ENCODE measurements around the gene TIE1. TPM values are rescaled to one million over a fixed set of nuclear protein-coding genes. Genes with fewer than 3 reads are reported as not detected.

Gene TIE1
- total and polyA plus RNA-seq, 2 of the 13 experiments (the other 11 are each of a cell fraction or from before 2014, with no cell fraction given) = 0.58 to 0.84 TPM

DNA sequence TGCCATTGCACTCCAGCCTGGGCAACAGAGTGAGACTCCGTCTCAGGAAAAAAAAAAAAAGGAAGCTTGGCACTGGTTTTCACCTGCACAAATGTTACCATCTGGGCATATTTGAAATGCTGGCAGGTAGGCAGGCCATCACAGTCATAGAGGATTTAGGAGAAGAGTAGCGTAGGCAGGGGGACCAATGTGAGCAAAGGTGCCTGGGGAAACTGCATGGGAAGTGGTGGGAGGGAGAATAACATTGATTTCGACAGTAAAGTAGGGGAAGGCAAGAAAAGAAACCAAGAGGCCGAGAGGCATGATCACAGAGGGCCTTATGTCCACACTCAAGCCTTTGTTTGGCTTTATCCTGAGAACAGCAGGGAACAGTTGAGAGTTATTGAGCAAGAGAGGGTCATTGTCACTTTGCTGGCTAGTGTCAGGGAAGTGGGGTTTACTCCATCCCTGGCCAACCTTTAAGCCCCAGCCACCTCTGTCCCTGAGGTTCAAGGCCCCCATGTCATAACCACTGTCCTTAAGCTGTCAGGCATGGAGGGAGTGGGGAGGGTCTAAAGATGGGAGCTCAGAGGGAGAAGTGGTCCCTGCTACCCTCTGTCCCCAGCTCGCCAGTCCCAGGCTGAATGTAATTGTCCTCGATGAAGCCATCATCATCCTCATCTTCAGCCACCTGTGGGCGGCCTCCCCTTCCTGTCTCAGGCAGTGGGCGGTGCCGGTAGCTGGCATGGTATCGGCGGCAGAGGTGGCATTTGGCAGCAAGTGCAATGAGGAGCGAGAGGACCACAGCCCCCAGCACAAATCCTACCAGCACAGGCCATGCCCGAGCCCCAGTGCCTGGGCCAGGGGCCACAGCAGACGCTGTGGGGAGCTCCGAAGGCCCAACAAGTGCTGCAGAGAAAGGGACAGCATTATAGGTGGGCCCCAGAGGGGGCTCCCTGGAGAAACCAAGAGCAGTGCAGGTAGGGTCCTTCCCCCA, 18.3 kb upstream of the TIE1 start (continued):
- TF ChIP-seq, protein P1, sequence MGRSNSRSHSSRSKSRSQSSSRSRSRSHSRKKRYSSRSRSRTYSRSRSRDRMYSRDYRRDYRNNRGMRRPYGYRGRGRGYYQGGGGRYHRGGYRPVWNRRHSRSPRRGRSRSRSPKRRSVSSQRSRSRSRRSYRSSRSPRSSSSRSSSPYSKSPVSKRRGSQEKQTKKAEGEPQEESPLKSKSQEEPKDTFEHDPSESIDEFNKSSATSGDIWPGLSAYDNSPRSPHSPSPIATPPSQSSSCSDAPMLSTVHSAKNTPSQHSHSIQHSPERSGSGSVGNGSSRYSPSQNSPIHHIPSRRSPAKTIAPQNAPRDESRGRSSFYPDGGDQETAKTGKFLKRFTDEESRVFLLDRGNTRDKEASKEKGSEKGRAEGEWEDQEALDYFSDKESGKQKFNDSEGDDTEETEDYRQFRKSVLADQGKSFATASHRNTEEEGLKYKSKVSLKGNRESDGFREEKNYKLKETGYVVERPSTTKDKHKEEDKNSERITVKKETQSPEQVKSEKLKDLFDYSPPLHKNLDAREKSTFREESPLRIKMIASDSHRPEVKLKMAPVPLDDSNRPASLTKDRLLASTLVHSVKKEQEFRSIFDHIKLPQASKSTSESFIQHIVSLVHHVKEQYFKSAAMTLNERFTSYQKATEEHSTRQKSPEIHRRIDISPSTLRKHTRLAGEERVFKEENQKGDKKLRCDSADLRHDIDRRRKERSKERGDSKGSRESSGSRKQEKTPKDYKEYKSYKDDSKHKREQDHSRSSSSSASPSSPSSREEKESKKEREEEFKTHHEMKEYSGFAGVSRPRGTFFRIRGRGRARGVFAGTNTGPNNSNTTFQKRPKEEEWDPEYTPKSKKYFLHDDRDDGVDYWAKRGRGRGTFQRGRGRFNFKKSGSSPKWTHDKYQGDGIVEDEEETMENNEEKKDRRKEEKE (IDR thresholded peaks at IDR 0.05) = no peak
- TF ChIP-seq TAF1 (CRISPR knock-in tag; IDR thresholded peaks at IDR 0.05) = no peak
- no peak for TF ChIP-seq NFAT5 (CRISPR knock-in tag; IDR thresholded peaks at IDR 0.05)
- TF ChIP-seq MYC (CRISPR knock-in tag; IDR thresholded peaks at IDR 0.05; ENCODE audit: borderline replicate concordance) = no peak
- TF ChIP-seq SMC3 (IDR thresholded peaks at IDR 0.05; ENCODE audit: low read length) = 0 out of 2 replicates have a peak, but pooled peaks have one; percentile 10
- no peak for TF ChIP-seq RORA (CRISPR knock-in tag; IDR thresholded peaks at IDR 0.05)
- TF ChIP-seq TOPORS (CRISPR knock-in tag; IDR thresholded peaks at IDR 0.05) = no peak
- TF ChIP-seq SIN3A (IDR thresholded peaks at IDR 0.05; ENCODE audit: borderline replicate concordance, low read depth, low read length) = 0 out of 2 replicates have a peak, but pooled peaks have one; percentile 54
- TF ChIP-seq REST (IDR thresholded peaks at IDR 0.05; ENCODE audit: borderline replicate concordance in 1 of 2, low read depth in 1 of 2, low read length in 2 of 2) = no peak
- TF ChIP-seq ZNF766 (CRISPR knock-in tag; IDR thresholded peaks at IDR 0.05; ENCODE audit: borderline replicate concordance) = no peak
- no peak for TF ChIP-seq TCF7L2 (IDR thresholded peaks at IDR 0.05; ENCODE audit: low read depth, low read length)
- TF ChIP-seq GTF3A (CRISPR knock-in tag; conservative IDR thresholded peaks at IDR 0.05) = no peak
- no peak for TF ChIP-seq THYN1 (CRISPR knock-in tag; IDR thresholded peaks at IDR 0.05; ENCODE audit: borderline replicate concordance, low read depth)
- no peak for TF ChIP-seq NPAS2 (CRISPR knock-in tag; IDR thresholded peaks at IDR 0.05; ENCODE audit: borderline replicate concordance)
- TF ChIP-seq MEF2D (CRISPR knock-in tag; IDR thresholded peaks at IDR 0.05) = no peak
- TF ChIP-seq ZC3H4 (CRISPR knock-in tag; IDR thresholded peaks at IDR 0.05; ENCODE audit: borderline replicate concordance) = no peak
- no peak for TF ChIP-seq SCMH1 (CRISPR knock-in tag; IDR thresholded peaks at IDR 0.05; ENCODE audit: borderline replicate concordance)

Data from HepG2 (cell line).